Naive thymus-derived CD8-positive, alpha-beta T cell (primary cell): ENCODE measurements around the gene LSM12. TPM values are rescaled to one million over a fixed set of nuclear protein-coding genes. Genes with fewer than 3 reads are reported as not detected.

Source experiments
- ATAC-seq, 2 donors: fragments of 150-1000 bp; cut with Tn5 transposase in 1 of 2; sonication (Bioruptor Pico), chemical (Tn5 transposase) in 1 of 2; 1 replicate in 1 of 2; 2 replicates in 1 of 2; pipeline ENCODE4 v1.10.0; 2021; ENCODE audit warnings: mild to moderate bottlenecking in 2 of 2, moderate library complexity in 2 of 2
- POLR2A ChIA-PET: fragments of 350-600 bp; sonication (Branson Sonifier 250); formaldehyde crosslinking; loops from one replicate; lab custom pipeline; 2021; ENCODE audit warnings: antibody characterized with exemption; lab: Charles Lee
- DNase-seq, 10 donors: peaks; one replicate each; pipeline versions ENCODE4 v3.0.0 to v3.0.0-alpha.2; 2020 to 2022
- H3K27ac Mint-ChIP-seq, 10 donors: one replicate each; pipeline ENCODE4 v1.8.0; 2020 to 2022; ENCODE audit warnings: mild to moderate bottlenecking in 10 of 10, mixed read lengths in 10 of 10, moderate library complexity in 4 of 10, inconsistent platforms in 1 of 10
- H3K27me3 Mint-ChIP-seq, 5 donors: one replicate each; pipeline ENCODE4 v1.8.0; 2021 to 2022; ENCODE audit warnings: mixed read lengths in 5 of 5
- H3K36me3 Mint-ChIP-seq, 3 donors: one replicate each; pipeline ENCODE4 v1.8.0; 2020 to 2022; ENCODE audit warnings: mixed read lengths in 3 of 3, mild to moderate bottlenecking in 2 of 3, inconsistent platforms in 1 of 3
- H3K4me1 Mint-ChIP-seq, 4 donors: one replicate each; pipeline ENCODE4 v1.8.0; 2021 to 2022; ENCODE audit warnings: mixed read lengths in 4 of 4
- H3K4me3 Mint-ChIP-seq, 10 donors: one replicate each; pipeline ENCODE4 v1.8.0; 2020 to 2022; ENCODE audit warnings: mild to moderate bottlenecking in 10 of 10, mixed read lengths in 10 of 10, moderate library complexity in 6 of 10, inconsistent platforms in 1 of 10
- H3K9me3 Mint-ChIP-seq, 9 donors: one replicate each; pipeline ENCODE4 v1.8.0; 2020 to 2022; ENCODE audit warnings: mixed read lengths in 9 of 9, mild to moderate bottlenecking in 3 of 9, inconsistent platforms in 1 of 9, moderate library complexity in 1 of 9
- polyA plus RNA-seq, 3 donors: library from polyadenylated mRNA; unstranded; fragments of 300-500 nt; fragmentation: Illumina TruSeq; gene quantifications; one replicate each; pipeline ENCODE4 v1.2.3, GENCODE V29; 2021
- total RNA-seq, 8 experiments: library from RNA in 2 of 8; stranded (reverse) in 2 of 8; gene quantifications; one replicate each; pipeline ENCODE4 v1.2.3 and lab custom pipeline; 2021 to 2026

LSM12 gene
- total and polyA plus RNA-seq, 5 experiments from 2014 or later: 33.3 to 82.6 (median 63.4) TPM

- H3K36me3 Mint-ChIP-seq: peaks cover 0 to 2% (median 0%) of the 10 kb centered on the region in 3 donors
- peak within 1 kb of the TSS; percentile 87 to 98 (median 96) for H3K4me3 Mint-ChIP-seq
- H3K27ac Mint-ChIP-seq: peak within 1 kb of the TSS; percentile 90 to 97 (median 95)
- peaks cover 23 to 52% (median 49%) of the 10 kb centered on the region in 4 donors for H3K4me1 Mint-ChIP-seq
- ATAC-seq (peak; percentile 51 to 61), DNase-seq (peak; percentile 43 to 86 (median 68))
- POLR2A ChIA-PET: interaction anchor here (0.6 to 1.7 kb wide), 5 partner anchors 53 to 990 kb away, joined by 3 to 16 read pairs (median 3); partner anchors contain the start of genes HDAC5 and TMEM101
- no peaks in the 10 kb centered on the region for H3K9me3 Mint-ChIP-seq
- H3K27me3 Mint-ChIP-seq: no peaks in the 10 kb centered on the region
Measured at GRCh38 chr17:44070455-44071197, 4.2 kb upstream of the LSM12 start, which contains the start of gene G6PC3. Gene G6PC3 (plus strand): TSS chr17:44070735. CDS start chr17:44070966, 231 bp downstream.

- POLR2A ChIA-PET: interaction anchor here (0.6 to 1.7 kb wide), 4 partner anchors 54 to 991 kb away, joined by 3 to 16 read pairs (median 4); partner anchors contain the start of genes HDAC5 and TMEM101
- Mint-ChIP-seq H3K27ac (peak overlapping the region; percentile 90 to 97 (median 95)), H3K4me3 (peak overlapping the region; percentile 87 to 98 (median 96)), H3K4me1 (peaks cover 26 to 55% (median 52%) of the 10 kb centered on the region in 4 donors), H3K36me3 (no peaks in the 10 kb centered on the region), H3K9me3 (no peaks in the 10 kb centered on the region), H3K27me3 (no peaks in the 10 kb centered on the region)
- ATAC-seq: no peak
- DNase-seq: peak in 1 of 10 donors; percentile 9
Measured at GRCh38 chr17:44069974-44070454, 3.5 kb upstream of the LSM12 start.

GRCh38 chr17:44067545-44067940, 1.1 kb upstream of the LSM12 start:
- no peaks in the 10 kb centered on the region for H3K9me3 Mint-ChIP-seq
- no peak for DNase-seq
- POLR2A ChIA-PET: no interaction called here
- ATAC-seq: no peak
- H3K27me3 Mint-ChIP-seq: no peaks in the 10 kb centered on the region
- H3K4me1 Mint-ChIP-seq: peaks cover 30 to 62% (median 55%) of the 10 kb centered on the region in 4 donors
- H3K4me3 Mint-ChIP-seq: peak overlapping the region in 9 of 10 donors; percentile 33 to 96 (median 92)
- H3K27ac Mint-ChIP-seq: peak overlapping the region in 9 of 10 donors; percentile 36 to 97 (median 92)
- H3K36me3 Mint-ChIP-seq: peaks cover 0 to 19% (median 4%) of the 10 kb centered on the region in 3 donors

- Mint-ChIP-seq H3K4me1 (peaks cover 24 to 57% (median 53%) of the 10 kb centered on the region in 4 donors), H3K27ac (peak overlapping the region; percentile 87 to 99 (median 94)), H3K27me3 (no peaks in the 10 kb centered on the region), H3K4me3 (peak overlapping the region; percentile 86 to 97 (median 95)), H3K36me3 (peaks cover 0 to 37% (median 8%) of the 10 kb centered on the region in 3 donors), H3K9me3 (no peaks in the 10 kb centered on the region)
- no peak for ATAC-seq
- POLR2A ChIA-PET: interaction anchor here (0.6 to 1.3 kb wide), 6 partner anchors 9 to 1320 kb away, joined by 3 to 5 read pairs (median 3); partner anchors contain the start of genes GPATCH8, HDAC5 and TMEM101
- DNase-seq: peak in 4 of 10 donors; percentile 9 to 28 (median 20)
Measured at GRCh38 chr17:44065668-44066203, 735 bp downstream of the LSM12 start.

- peaks cover 0 to 53% (median 9%) of the 10 kb centered on the region in 3 donors for H3K36me3 Mint-ChIP-seq
- POLR2A ChIA-PET: interaction anchor here (0.7 kb wide), 1 partner anchor 77 kb away, joined by 3 read pairs; no protein-coding TSS in a partner anchor
- H3K9me3 Mint-ChIP-seq: no peaks in the 10 kb centered on the region
- peaks cover 21 to 59% (median 55%) of the 10 kb centered on the region in 4 donors for H3K4me1 Mint-ChIP-seq
- ATAC-seq: no peak
- peak overlapping the region in 8 of 10 donors; percentile 8 to 50 (median 32) for H3K4me3 Mint-ChIP-seq
- DNase-seq: no peak
- H3K27ac Mint-ChIP-seq: peak overlapping the region in 9 of 10 donors; percentile 21 to 83 (median 52)
- no peaks in the 10 kb centered on the region for H3K27me3 Mint-ChIP-seq
Measured at GRCh38 chr17:44063704-44064639, 2.5 kb downstream of the LSM12 start.

- no peak for DNase-seq
- H3K36me3 Mint-ChIP-seq: peaks cover 0 to 62% (median 9%) of the 10 kb centered on the region in 3 donors
- no peaks in the 10 kb centered on the region for H3K9me3 Mint-ChIP-seq
- no peak for ATAC-seq
- peaks cover 21 to 63% (median 55%) of the 10 kb centered on the region in 4 donors for H3K4me1 Mint-ChIP-seq
- no peaks in the 10 kb centered on the region for H3K27me3 Mint-ChIP-seq
- POLR2A ChIA-PET: no interaction called here
- H3K4me3 Mint-ChIP-seq: no peak overlapping the region
- peak overlapping the region in 2 of 10 donors; percentile 59 to 64 for H3K27ac Mint-ChIP-seq
Measured at GRCh38 chr17:44062871-44063270, 3.6 kb downstream of the LSM12 start.

DNA sequence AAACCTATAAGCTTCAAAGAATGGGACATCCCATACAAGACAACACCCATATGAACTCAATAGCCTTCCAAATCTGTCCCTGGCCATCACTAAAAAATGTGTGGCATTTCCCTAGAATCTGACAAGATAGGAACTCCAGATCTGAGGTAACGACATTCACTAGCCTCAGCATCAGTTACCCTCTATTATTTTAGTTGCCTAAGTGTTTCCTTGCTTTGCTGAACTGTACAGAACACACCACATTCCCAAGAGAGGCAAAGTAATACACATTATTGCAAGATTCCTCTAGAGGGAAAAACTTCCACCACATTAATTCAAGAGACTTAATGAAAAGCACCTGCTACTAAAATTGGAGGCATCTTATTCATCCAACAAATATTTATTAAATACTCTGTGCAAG, 5.0 kb downstream of the LSM12 start:
- POLR2A ChIA-PET: interaction anchor here (0.7 kb wide), 1 partner anchor 138 kb away, joined by 5 read pairs; no protein-coding TSS in a partner anchor
- Mint-ChIP-seq H3K27me3 (no peaks in the 10 kb centered on the region), H3K4me3 (no peak overlapping the region), H3K27ac (no peak overlapping the region), H3K4me1 (peaks cover 19 to 55% (median 46%) of the 10 kb centered on the region in 4 donors), H3K9me3 (no peaks in the 10 kb centered on the region), H3K36me3 (peaks cover 0 to 69% (median 9%) of the 10 kb centered on the region in 3 donors)
- DNase-seq: no peak
- no peak for ATAC-seq

DNA sequence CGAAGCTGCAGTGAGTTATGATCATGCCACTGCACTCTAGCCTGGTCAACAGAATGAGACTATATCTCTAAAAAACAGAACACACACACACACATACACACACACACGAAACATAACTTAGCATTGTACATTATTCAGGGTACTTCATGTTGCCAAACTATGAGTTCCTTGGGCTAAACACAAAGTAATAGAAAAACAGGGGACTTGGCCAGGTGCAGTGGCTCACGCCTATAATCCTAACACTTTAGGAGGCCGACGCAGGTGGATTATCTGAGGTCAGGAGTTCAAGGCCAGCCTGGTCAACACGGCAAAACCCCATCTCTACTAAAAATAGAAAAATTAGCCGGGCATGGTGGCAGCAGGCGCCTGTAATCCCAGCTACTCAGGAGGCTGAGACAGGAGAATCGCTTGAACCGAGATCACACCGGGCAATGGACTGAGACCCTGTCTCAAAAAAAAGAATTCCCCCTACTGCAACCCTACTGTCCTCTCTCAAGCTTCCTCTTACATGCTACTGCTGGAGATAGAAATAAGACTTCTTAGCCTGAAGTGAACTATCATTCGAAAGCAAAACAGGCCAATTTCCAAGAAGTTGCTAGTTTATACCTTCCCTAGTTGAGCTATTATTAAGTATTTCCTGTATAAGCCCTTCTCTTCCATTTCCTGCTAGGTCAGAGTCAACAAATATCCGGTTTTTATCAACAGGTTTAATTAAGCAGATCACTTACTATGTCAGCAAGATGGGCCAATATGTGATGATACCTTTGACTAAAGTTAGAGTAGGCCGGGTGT, 7.2 kb downstream of the LSM12 start:
- H3K9me3 Mint-ChIP-seq: no peaks in the 10 kb centered on the region
- peaks cover 15 to 53% (median 40%) of the 10 kb centered on the region in 4 donors for H3K4me1 Mint-ChIP-seq
- no peaks in the 10 kb centered on the region for H3K27me3 Mint-ChIP-seq
- peak overlapping the region in 1 of 10 donors; percentile 43 for H3K27ac Mint-ChIP-seq
- POLR2A ChIA-PET: no interaction called here
- H3K36me3 Mint-ChIP-seq: peaks cover 0 to 84% (median 9%) of the 10 kb centered on the region in 3 donors
- no peak for DNase-seq
- no peak overlapping the region for H3K4me3 Mint-ChIP-seq
- ATAC-seq: no peak

DNA sequence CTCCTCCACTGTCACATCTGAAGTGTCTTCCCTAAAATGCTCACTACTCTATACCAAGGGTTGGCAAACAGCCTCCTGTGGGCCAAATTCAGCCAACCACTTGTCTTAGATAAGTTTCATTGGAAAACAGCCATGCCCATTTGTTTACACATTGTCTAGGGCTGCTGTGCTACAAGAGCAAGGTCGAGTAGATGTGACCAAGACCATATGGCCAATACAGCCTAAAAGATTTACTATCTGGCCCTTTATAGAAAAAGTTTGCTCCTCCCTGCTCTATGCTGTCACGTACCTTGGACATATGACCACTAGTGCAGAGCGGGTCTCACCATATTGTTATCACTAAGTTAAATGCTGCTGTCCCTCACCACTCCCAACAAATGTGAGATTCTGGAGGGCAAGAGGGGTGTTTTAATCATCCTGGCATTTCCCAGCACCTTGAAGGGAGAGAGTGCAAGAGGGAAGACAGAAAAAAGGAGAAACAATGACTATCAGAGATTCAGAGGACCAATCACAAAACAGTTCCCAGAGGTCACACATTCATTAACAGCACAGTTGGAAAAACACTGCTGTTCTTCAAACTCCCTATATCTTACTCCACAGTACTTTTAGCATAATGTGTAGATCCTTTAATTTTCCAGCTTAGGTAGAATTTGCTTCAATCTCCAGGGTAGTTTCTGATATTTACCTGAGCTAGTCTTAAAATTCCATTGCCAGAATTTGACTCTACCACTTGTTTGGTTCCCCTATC, 13.2 kb downstream of the LSM12 start:
- ATAC-seq (no peak), DNase-seq (no peak)
- Mint-ChIP-seq H3K36me3 (peaks cover 0 to 79% (median 2%) of the 10 kb centered on the region in 3 donors), H3K4me3 (no peak overlapping the region), H3K27ac (peak overlapping the region in 6 of 10 donors; percentile 3 to 70 (median 54)), H3K27me3 (no peaks in the 10 kb centered on the region), H3K9me3 (no peaks in the 10 kb centered on the region), H3K4me1 (peaks cover 12 to 22% (median 19%) of the 10 kb centered on the region in 4 donors)
- POLR2A ChIA-PET: interaction anchor here (0.6 kb wide), 1 partner anchor 11 kb away, joined by 3 read pairs; no protein-coding TSS in a partner anchor

GRCh38 chr17:44049294-44050060, 17.0 kb downstream of the LSM12 start:
- DNase-seq: no peak
- no peak for ATAC-seq
- Mint-ChIP-seq H3K4me3 (no peak overlapping the region), H3K36me3 (peaks cover 0 to 70% (median 5%) of the 10 kb centered on the region in 3 donors), H3K9me3 (no peaks in the 10 kb centered on the region), H3K4me1 (peaks cover 12 to 25% (median 17%) of the 10 kb centered on the region in 4 donors), H3K27me3 (no peaks in the 10 kb centered on the region), H3K27ac (peak overlapping the region in 2 of 10 donors; percentile 25 to 43)
- POLR2A ChIA-PET: interaction anchor here (0.5 to 0.7 kb wide), 2 partner anchors 11 to 172 kb away, joined by 3 to 4 read pairs; no protein-coding TSS in a partner anchor
